ENCODE results near the gene TAS2R60. TPM values are rescaled to one million over a fixed set of nuclear protein-coding genes. Genes with fewer than 3 reads are reported as not detected.
"Not testable (repeated sequence)": the region's sequence is repeated elsewhere in the genome, so short reads cannot be mapped to it uniquely, and the experiment has no call there.

TAS2R60 gene
- total RNA-seq, 4 donors from 2014 or later, result 0.40 TPM; not detected in 3

- H3K4me3 ChIP-seq, result no peak overlapping the region
- peaks cover 7% of the 10 kb centered on the region for H3K27me3 ChIP-seq
- no peaks in the 10 kb centered on the region for H3K36me3 ChIP-seq
- H3K27ac ChIP-seq, result no peak overlapping the region
- no peaks in the 10 kb centered on the region for H3K9me3 ChIP-seq
- WGBS, 2 donors (ENCODE audit: low coverage in 1 of 2), result 40 to 45% methylated on average over 1 of the region's 1 CpG
- TF ChIP-seq EP300 (IDR thresholded peaks at IDR 0.05) (no peak), POLR2A (IDR thresholded peaks at IDR 0.05) (no peak), POLR2AphosphoS5 (IDR thresholded peaks at IDR 0.05) (no peak), CTCF (IDR thresholded peaks at IDR 0.05) (no peak)
- ATAC-seq, result no peak
- H3K4me1 ChIP-seq, result peaks cover 0 to 3% (median 0%) of the 10 kb centered on the region in 3 donors
Observed at GRCh38 chr7:143417734-143418383, 25.4 kb upstream of the TAS2R60 start.

- no peak overlapping the region for H3K4me3 ChIP-seq
- H3K27ac ChIP-seq, result no peak overlapping the region
- H3K36me3 ChIP-seq, result no peaks in the 10 kb centered on the region
- no peak for TF ChIP-seq CTCF (IDR thresholded peaks at IDR 0.05)
- TF ChIP-seq EP300 (IDR thresholded peaks at IDR 0.05), result no peak
- no peak for TF ChIP-seq POLR2A (IDR thresholded peaks at IDR 0.05)
- no peak for TF ChIP-seq POLR2AphosphoS5 (IDR thresholded peaks at IDR 0.05)
- no peaks in the 10 kb centered on the region for H3K9me3 ChIP-seq
- peaks cover 0 to 3% (median 0%) of the 10 kb centered on the region in 3 donors for H3K4me1 ChIP-seq
- no peaks in the 10 kb centered on the region for H3K27me3 ChIP-seq
- ATAC-seq, result no peak
- WGBS, 2 donors (ENCODE audit: low coverage in 1 of 2), result 77 to 85% methylated on average over 8 to 11 of the region's 11 CpGs
Observed at GRCh38 chr7:143418681-143419458, 24.4 kb upstream of the TAS2R60 start.

GRCh38 chr7:143419880-143420279 lies 23.4 kb upstream of the TAS2R60 start:
- Histone ChIP-seq H3K27ac (no peak overlapping the region), H3K9me3 (no peaks in the 10 kb centered on the region), H3K4me3 (no peak overlapping the region), H3K36me3 (no peaks in the 10 kb centered on the region), H3K4me1 (peaks cover 0 to 3% (median 0%) of the 10 kb centered on the region in 3 donors), H3K27me3 (no peaks in the 10 kb centered on the region)
- TF ChIP-seq CTCF (IDR thresholded peaks at IDR 0.05) (no peak), POLR2AphosphoS5 (IDR thresholded peaks at IDR 0.05) (no peak), POLR2A (IDR thresholded peaks at IDR 0.05) (no peak), EP300 (IDR thresholded peaks at IDR 0.05) (no peak)
- WGBS, 2 donors (ENCODE audit: low coverage in 1 of 2), result 39% methylated on average over 4 of the region's 4 CpGs; no CpG with 5 or more reads in 1 of the 2 donors
- ATAC-seq, result no peak

GRCh38 chr7:143420624-143421023 lies 22.6 kb upstream of the TAS2R60 start:
- H3K27ac ChIP-seq, ATAC-seq, H3K27me3 ChIP-seq, H3K9me3 ChIP-seq, H3K4me3 ChIP-seq, H3K4me1 ChIP-seq, H3K36me3 ChIP-seq: not testable (repeated sequence)
- 50 to 61% methylated on average over 2 to 3 of the region's 3 CpGs for WGBS, 2 donors (ENCODE audit: low coverage in 1 of 2)

GRCh38 chr7:143422033-143422432 lies 21.2 kb upstream of the TAS2R60 start:
- Histone ChIP-seq H3K9me3 (no peaks in the 10 kb centered on the region), H3K27me3 (no peaks in the 10 kb centered on the region), H3K4me1 (no peaks in the 10 kb centered on the region), H3K36me3 (no peaks in the 10 kb centered on the region), H3K27ac (no peak overlapping the region), H3K4me3 (no peak overlapping the region)
- 80 to 83% methylated on average over 1 to 3 of the region's 3 CpGs for WGBS, 2 donors (ENCODE audit: low coverage in 1 of 2)
- ATAC-seq, result no peak
- no peak for TF ChIP-seq CTCF (IDR thresholded peaks at IDR 0.05)
- TF ChIP-seq POLR2A (IDR thresholded peaks at IDR 0.05), result no peak
- no peak for TF ChIP-seq EP300 (IDR thresholded peaks at IDR 0.05)
- TF ChIP-seq POLR2AphosphoS5 (IDR thresholded peaks at IDR 0.05), result no peak

GRCh38 chr7:143424476-143424875 lies 18.8 kb upstream of the TAS2R60 start:
- H3K9me3 ChIP-seq, H3K36me3 ChIP-seq, H3K27ac ChIP-seq, H3K4me1 ChIP-seq, ATAC-seq, H3K4me3 ChIP-seq, H3K27me3 ChIP-seq: not testable (repeated sequence)
- WGBS, 2 donors (ENCODE audit: low coverage in 1 of 2), result no CpG with 5 or more reads among the region's 34 CpGs

Measured in gastroesophageal sphincter (tissue), 4 donors.